ENCODE results near the gene IL1R1. TPM values are rescaled to one million over a fixed set of nuclear protein-coding genes. Genes with fewer than 3 reads are reported as not detected.

The IL1R1 gene
- total RNA-seq, 1 donor from 2014 or later, result 10.7 TPM

- DNase-seq (ENCODE audit: low read depth), result no peak
- TF ChIP-seq CTCF (conservative IDR thresholded peaks at IDR 0.05; ENCODE audit: low read depth, low read length), result peak; percentile 17
- H3K4me3 ChIP-seq (ENCODE audit: low read depth, low read length), result no peak overlapping the region
Observed at GRCh38 chr2:102224824-102225739, 82.5 kb downstream of the IL1R1 start.

- no peak for TF ChIP-seq CTCF (conservative IDR thresholded peaks at IDR 0.05; ENCODE audit: low read depth, low read length)
- DNase-seq (ENCODE audit: low read depth), result no peak
- H3K4me3 ChIP-seq (ENCODE audit: low read depth, low read length), result no peak overlapping the region
Observed at GRCh38 chr2:102226171-102226570, 83.6 kb downstream of the IL1R1 start.

GRCh38 chr2:102226612-102227391 is 84.3 kb downstream of the IL1R1 start:
- DNase-seq (ENCODE audit: low read depth), result no peak
- no peak overlapping the region for H3K4me3 ChIP-seq (ENCODE audit: low read depth, low read length)
- TF ChIP-seq CTCF (conservative IDR thresholded peaks at IDR 0.05; ENCODE audit: low read depth, low read length), result no peak

- no peak for TF ChIP-seq CTCF (conservative IDR thresholded peaks at IDR 0.05; ENCODE audit: low read depth, low read length)
- no peak overlapping the region for H3K4me3 ChIP-seq (ENCODE audit: low read depth, low read length)
- no peak for DNase-seq (ENCODE audit: low read depth)
Observed at GRCh38 chr2:102229141-102229769, 86.7 kb downstream of the IL1R1 start.

Other genes starting within 250 kb of the IL1R1 start
- gene IL1R2, start 150.8 kb upstream of the IL1R1 start, total RNA-seq, result 5.4 and 12.6 TPM in 2 replicates
- 1.0 and 2.6 TPM in 2 replicates for gene IL1RL2, start 44.3 kb downstream of the IL1R1 start, total RNA-seq
- gene IL1RL1, start 168.8 kb downstream of the IL1R1 start, total RNA-seq, result 0.58 and 4.7 TPM in 2 replicates
- 0.12 and 2.5 TPM in 2 replicates for gene IL18R1, start 213.1 kb downstream of the IL1R1 start, total RNA-seq